Heart left ventricle (tissue), 13 donors: Measurements from ENCODE around the gene LTK.

Source experiments
- POLR2A ChIP-seq, 2 donors: fragments of 450-650 bp; IDR thresholded peaks; one replicate each; pipeline ENCODE4 v1.6.1; 2017; ENCODE audit warnings: antibody characterized with exemption in 2 of 2, mild to moderate bottlenecking in 2 of 2, moderate library complexity in 2 of 2
- TF ChIP-seq, protein P1 (sequence below), 12 donors: fragments of 200-600 bp; sonication (generic) in 4 of 12; IDR thresholded peaks; one replicate each; pipeline versions ENCODE4 v1.5.0 to v1.8.0; 2018 to 2022; ENCODE audit warnings: antibody characterized with exemption in 12 of 12, mild to moderate bottlenecking in 5 of 12
- donor health status: ischemic (EF 13 %, LVEDD 7.1; RV severe dilation, severe dysfunction).
- donor health status: DM: no; HTN: yes; CAD: no.
- donor health status: DM: no; HTN: no; CAD: no.
- donor health status: ischemic (EF 25% LVEDD 6.9; RV normal size, moderate dysfunction).
- donor health status: ischemic (EF 25% LVEDD 5.7; RV mildly dilated, moderate dysfunction).
- donor health status: ischemic (EF 35%, LVEDD 5.7; RV mildly dilated, moderate dysfunction).
- donor health status: nonischemic (EF 11% LVEDD 7.7; RV severe dilation, severe dysfunction).
- donor health status: DM: yes; HTN: yes; CAD: no.
- donor health status: PGD.
- donor health status: ischemic (EF 29% LVEDD 5.4; RV normal size, mild dysfunction).
- donor health status: nonischemic (EF 23%, LVEDD 6.1; RV moderate dilation, normal function).

DNA sequence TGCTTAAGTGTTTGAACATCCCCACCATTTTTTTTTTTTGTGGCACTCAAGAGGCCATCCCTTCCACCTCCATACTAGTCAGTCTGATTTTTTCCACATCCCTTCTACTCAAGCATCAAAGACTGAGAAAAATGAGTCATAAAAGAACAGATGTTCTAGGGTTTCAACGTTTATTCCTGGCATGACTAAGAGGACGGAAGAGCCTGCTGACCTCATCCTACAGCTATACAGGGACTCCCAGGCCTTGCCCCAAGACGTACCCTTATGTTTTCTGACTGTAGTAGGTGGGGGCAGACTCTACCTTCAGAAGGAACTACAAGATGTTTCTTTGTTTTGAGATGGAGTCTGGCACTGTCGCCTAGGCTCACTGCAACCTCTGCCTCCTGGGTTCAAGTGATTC, 23.3 kb downstream of the LTK start:
- no peak for TF ChIP-seq POLR2A (IDR thresholded peaks at IDR 0.05)
- TF ChIP-seq, protein P1, sequence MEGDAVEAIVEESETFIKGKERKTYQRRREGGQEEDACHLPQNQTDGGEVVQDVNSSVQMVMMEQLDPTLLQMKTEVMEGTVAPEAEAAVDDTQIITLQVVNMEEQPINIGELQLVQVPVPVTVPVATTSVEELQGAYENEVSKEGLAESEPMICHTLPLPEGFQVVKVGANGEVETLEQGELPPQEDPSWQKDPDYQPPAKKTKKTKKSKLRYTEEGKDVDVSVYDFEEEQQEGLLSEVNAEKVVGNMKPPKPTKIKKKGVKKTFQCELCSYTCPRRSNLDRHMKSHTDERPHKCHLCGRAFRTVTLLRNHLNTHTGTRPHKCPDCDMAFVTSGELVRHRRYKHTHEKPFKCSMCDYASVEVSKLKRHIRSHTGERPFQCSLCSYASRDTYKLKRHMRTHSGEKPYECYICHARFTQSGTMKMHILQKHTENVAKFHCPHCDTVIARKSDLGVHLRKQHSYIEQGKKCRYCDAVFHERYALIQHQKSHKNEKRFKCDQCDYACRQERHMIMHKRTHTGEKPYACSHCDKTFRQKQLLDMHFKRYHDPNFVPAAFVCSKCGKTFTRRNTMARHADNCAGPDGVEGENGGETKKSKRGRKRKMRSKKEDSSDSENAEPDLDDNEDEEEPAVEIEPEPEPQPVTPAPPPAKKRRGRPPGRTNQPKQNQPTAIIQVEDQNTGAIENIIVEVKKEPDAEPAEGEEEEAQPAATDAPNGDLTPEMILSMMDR (IDR thresholded peaks at IDR 0.05) = no peak
